GM19452 (cell line): ENCODE measurements around the gene MYCN.
"Not testable (repeated sequence)": the region's sequence is repeated elsewhere in the genome, so short reads cannot be mapped to it uniquely, and the experiment has no call there.

Experiments used
- ATAC-seq: cut with Tn5 transposase; IDR thresholded peaks from one replicate; pipeline ENCODE4 v1.9.1; 2021; ENCODE audit not compliant: unreplicated experiment

The MYCN gene

GRCh38 chr2:15956751-15957736 is 16.7 kb downstream of the MYCN start:
- no peak for ATAC-seq

- no peak for ATAC-seq
Measured at GRCh38 chr2:15957881-15958713, 17.7 kb downstream of the MYCN start.

GRCh38 chr2:15959331-15960153 is 19.2 kb downstream of the MYCN start:
- no peak for ATAC-seq

GRCh38 chr2:15960154-15960520 is 19.8 kb downstream of the MYCN start:
- not testable (repeated sequence) for ATAC-seq

GRCh38 chr2:15963109-15963976 is 23.0 kb downstream of the MYCN start:
- not testable (repeated sequence) for ATAC-seq

- ATAC-seq = no peak
Measured at GRCh38 chr2:15963977-15964670, 23.8 kb downstream of the MYCN start.

GRCh38 chr2:15964936-15965563 is 24.7 kb downstream of the MYCN start:
- no peak for ATAC-seq

GRCh38 chr2:15965564-15966019 is 25.2 kb downstream of the MYCN start:
- ATAC-seq = no peak

GRCh38 chr2:15967415-15968279 is 27.3 kb downstream of the MYCN start:
- no peak for ATAC-seq

- no peak for ATAC-seq
Measured at GRCh38 chr2:15968280-15969178, 28.2 kb downstream of the MYCN start.

GRCh38 chr2:15969214-15969613 is 28.9 kb downstream of the MYCN start:
- no peak for ATAC-seq

- no peak for ATAC-seq
Measured at GRCh38 chr2:15970701-15971100, 30.4 kb downstream of the MYCN start.

GRCh38 chr2:15971351-15971750 is 31.0 kb downstream of the MYCN start:
- no peak for ATAC-seq

- ATAC-seq = no peak
Measured at GRCh38 chr2:15971831-15972522, 31.6 kb downstream of the MYCN start.

GRCh38 chr2:15973481-15974401 is 33.4 kb downstream of the MYCN start:
- ATAC-seq = no peak
